ENCODE data around the gene TIMM17A. TPM values are rescaled to one million over a fixed set of nuclear protein-coding genes. Genes with fewer than 3 reads are reported as not detected.

The TIMM17A gene
- total RNA-seq, 1 experiment from 2014 or later, result 56.1 TPM

- TF ChIP-seq NR3C1 (CRISPR knock-in tag; conservative IDR thresholded peaks at IDR 0.05; ENCODE audit: low read depth) (no peak), FOXK1 (CRISPR knock-in tag; IDR thresholded peaks at IDR 0.05) (no peak), NFE2L1 (CRISPR knock-in tag; IDR thresholded peaks at IDR 0.05) (no peak), HMGA2 (CRISPR knock-in tag; IDR thresholded peaks at IDR 0.05) (no peak), ZNF263 (CRISPR knock-in tag; IDR thresholded peaks at IDR 0.05; ENCODE audit: low read depth) (no peak), ZNF121 (CRISPR knock-in tag; IDR thresholded peaks at IDR 0.05) (no peak)
- TF ChIP-seq, protein P1, sequence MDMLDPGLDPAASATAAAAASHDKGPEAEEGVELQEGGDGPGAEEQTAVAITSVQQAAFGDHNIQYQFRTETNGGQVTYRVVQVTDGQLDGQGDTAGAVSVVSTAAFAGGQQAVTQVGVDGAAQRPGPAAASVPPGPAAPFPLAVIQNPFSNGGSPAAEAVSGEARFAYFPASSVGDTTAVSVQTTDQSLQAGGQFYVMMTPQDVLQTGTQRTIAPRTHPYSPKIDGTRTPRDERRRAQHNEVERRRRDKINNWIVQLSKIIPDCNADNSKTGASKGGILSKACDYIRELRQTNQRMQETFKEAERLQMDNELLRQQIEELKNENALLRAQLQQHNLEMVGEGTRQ (CRISPR knock-in tag; IDR thresholded peaks at IDR 0.05), result no peak
- TF ChIP-seq, protein P2, sequence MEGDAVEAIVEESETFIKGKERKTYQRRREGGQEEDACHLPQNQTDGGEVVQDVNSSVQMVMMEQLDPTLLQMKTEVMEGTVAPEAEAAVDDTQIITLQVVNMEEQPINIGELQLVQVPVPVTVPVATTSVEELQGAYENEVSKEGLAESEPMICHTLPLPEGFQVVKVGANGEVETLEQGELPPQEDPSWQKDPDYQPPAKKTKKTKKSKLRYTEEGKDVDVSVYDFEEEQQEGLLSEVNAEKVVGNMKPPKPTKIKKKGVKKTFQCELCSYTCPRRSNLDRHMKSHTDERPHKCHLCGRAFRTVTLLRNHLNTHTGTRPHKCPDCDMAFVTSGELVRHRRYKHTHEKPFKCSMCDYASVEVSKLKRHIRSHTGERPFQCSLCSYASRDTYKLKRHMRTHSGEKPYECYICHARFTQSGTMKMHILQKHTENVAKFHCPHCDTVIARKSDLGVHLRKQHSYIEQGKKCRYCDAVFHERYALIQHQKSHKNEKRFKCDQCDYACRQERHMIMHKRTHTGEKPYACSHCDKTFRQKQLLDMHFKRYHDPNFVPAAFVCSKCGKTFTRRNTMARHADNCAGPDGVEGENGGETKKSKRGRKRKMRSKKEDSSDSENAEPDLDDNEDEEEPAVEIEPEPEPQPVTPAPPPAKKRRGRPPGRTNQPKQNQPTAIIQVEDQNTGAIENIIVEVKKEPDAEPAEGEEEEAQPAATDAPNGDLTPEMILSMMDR (IDR thresholded peaks at IDR 0.05), result no peak
- TF ChIP-seq, protein P3, sequence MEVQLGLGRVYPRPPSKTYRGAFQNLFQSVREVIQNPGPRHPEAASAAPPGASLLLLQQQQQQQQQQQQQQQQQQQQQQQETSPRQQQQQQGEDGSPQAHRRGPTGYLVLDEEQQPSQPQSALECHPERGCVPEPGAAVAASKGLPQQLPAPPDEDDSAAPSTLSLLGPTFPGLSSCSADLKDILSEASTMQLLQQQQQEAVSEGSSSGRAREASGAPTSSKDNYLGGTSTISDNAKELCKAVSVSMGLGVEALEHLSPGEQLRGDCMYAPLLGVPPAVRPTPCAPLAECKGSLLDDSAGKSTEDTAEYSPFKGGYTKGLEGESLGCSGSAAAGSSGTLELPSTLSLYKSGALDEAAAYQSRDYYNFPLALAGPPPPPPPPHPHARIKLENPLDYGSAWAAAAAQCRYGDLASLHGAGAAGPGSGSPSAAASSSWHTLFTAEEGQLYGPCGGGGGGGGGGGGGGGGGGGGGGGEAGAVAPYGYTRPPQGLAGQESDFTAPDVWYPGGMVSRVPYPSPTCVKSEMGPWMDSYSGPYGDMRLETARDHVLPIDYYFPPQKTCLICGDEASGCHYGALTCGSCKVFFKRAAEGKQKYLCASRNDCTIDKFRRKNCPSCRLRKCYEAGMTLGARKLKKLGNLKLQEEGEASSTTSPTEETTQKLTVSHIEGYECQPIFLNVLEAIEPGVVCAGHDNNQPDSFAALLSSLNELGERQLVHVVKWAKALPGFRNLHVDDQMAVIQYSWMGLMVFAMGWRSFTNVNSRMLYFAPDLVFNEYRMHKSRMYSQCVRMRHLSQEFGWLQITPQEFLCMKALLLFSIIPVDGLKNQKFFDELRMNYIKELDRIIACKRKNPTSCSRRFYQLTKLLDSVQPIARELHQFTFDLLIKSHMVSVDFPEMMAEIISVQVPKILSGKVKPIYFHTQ (CRISPR knock-in tag; IDR thresholded peaks at IDR 0.05), result no peak
- DNase-seq (ENCODE audit: low spot score), result no peak
- H3K36me3 Mint-ChIP-seq, result no peaks in the 10 kb centered on the region
- peaks cover 32% of the 10 kb centered on the region for H3K27me3 Mint-ChIP-seq (ENCODE audit: low read depth)
- H3K4me3 Mint-ChIP-seq, result peak overlapping the region; percentile 82
- no peak for ATAC-seq
- CTCF ChIA-PET, result interaction anchor here (0.7 to 3.9 kb wide), 18 partner anchors 9 to 1327 kb away, joined by 3 to 85 read pairs (median 4); partner anchors contain the start of genes SHISA4 and TIMM17A
- POLR2A ChIA-PET, result interaction anchor here (0.9 to 2.7 kb wide), 4 partner anchors 9 to 59 kb away, joined by 3 to 11 read pairs (median 3); partner anchors contain the start of gene TIMM17A
- peaks cover 41% of the 10 kb centered on the region for H3K4me1 Mint-ChIP-seq
- H3K27ac Mint-ChIP-seq, result peak overlapping the region; percentile 50
- H3K9me3 Mint-ChIP-seq, result no peaks in the 10 kb centered on the region
Measured at GRCh38 chr1:201945863-201946223, 9.5 kb upstream of the TIMM17A start.

GRCh38 chr1:201946224-201946908 lies 8.9 kb upstream of the TIMM17A start, which contains the start of gene LMOD1:
LMOD1 (minus strand) TSS chr1:201946548; CDS start chr1:201946340, 208 bp downstream.
- Mint-ChIP-seq H3K27ac (peak within 1 kb of the TSS; percentile 50), H3K27me3 (ENCODE audit: low read depth) (peaks cover 32% of the 10 kb centered on the region), H3K9me3 (no peaks in the 10 kb centered on the region), H3K36me3 (no peaks in the 10 kb centered on the region), H3K4me3 (peak within 1 kb of the TSS; percentile 82), H3K4me1 (peaks cover 40% of the 10 kb centered on the region)
- POLR2A ChIA-PET, result interaction anchor here (0.9 to 2.7 kb wide), 4 partner anchors 9 to 59 kb away, joined by 3 to 11 read pairs (median 3); partner anchors contain the start of gene TIMM17A
- ATAC-seq, result peak; percentile 85
- CTCF ChIA-PET, result interaction anchor here (0.6 to 3.9 kb wide), 15 partner anchors 9 to 1327 kb away, joined by 3 to 85 read pairs (median 4); partner anchors contain the start of genes SHISA4 and TIMM17A
- DNase-seq (ENCODE audit: low spot score), result peak; percentile 91
- TF ChIP-seq ZBTB43 (CRISPR knock-in tag; IDR thresholded peaks at IDR 0.05) (no peak), TEAD1 (CRISPR knock-in tag; IDR thresholded peaks at IDR 0.05) (peak; percentile 75; the same call in 1 of the 2 replicates), ZNF512 (CRISPR knock-in tag; IDR thresholded peaks at IDR 0.05; ENCODE audit: borderline replicate concordance) (no peak), SP1 (CRISPR knock-in tag; conservative IDR thresholded peaks at IDR 0.05) (peak; percentile 68), E2F5 (CRISPR knock-in tag; IDR thresholded peaks at IDR 0.05) (no peak), MXD4 (CRISPR knock-in tag; IDR thresholded peaks at IDR 0.05; ENCODE audit: borderline replicate concordance) (no peak), ATF2 (CRISPR knock-in tag; IDR thresholded peaks at IDR 0.05; ENCODE audit: borderline replicate concordance, low read depth) (no peak)
- TF ChIP-seq, protein P3 (CRISPR knock-in tag; IDR thresholded peaks at IDR 0.05), result no peak
